SK-N-MC (cell line): Measurements from ENCODE around the gene SHB.

Experiments used
- EZH2 ChIP-seq: fragments of 200-600 bp; sonication (generic); IDR thresholded peaks from one replicate; pipeline ENCODE4 v1.6.1; 2017; ENCODE audit warnings: antibody characterized with exemption
- POLR2AphosphoS5 ChIP-seq: IDR thresholded peaks from 2 replicates; pipeline ENCODE4 v1.6.1; 2012; ENCODE audit warnings: mild to moderate bottlenecking, low read depth, low read length, borderline replicate concordance

DNA sequence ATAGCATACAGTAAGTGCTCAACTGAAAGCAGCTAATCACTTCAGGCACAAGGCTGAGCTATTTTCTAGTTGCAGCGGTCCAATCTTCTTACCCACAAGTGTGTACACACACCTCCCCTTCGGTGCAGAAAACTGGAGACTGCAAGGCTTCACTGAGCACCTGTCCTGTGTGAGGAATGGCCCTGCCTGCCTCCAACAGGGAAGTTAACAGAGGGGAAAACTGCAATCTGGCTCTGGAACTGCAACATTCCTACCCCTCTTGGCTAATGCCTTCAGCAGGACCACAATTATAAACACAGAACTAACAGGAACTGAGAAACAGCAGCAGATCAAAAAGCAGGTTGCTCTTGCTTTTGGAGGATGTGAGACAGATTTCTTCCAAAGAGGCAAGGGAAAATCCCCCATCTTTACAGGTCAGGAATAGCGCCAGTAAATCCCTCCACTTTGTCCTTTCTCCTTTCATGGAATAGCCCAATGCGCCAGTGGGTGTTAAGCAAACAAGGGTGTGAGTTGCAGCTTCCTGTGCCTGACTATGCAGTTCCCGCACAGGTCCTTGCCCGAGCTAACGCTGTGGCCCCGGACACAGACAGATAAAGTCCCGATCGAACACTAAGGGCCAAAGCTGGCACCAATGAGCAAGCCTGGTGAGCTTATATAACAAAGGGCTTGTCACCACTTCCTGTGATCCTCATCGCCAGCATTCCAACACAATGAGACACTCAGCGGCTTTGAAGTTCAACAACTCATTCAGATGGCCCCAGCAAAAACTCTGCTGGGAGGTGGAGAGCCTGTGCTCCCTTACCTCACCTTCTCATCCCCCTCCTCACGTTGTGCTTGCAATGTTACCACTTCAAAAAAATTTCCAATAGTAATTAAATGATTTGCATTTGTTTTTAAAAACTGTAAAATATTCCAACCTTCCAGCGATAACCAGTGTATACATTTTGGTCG lies 21.5 kb downstream of the SHB start:
- no peak for TF ChIP-seq EZH2
- no peak; the same call in 1 of the 2 replicates for TF ChIP-seq POLR2AphosphoS5
